GM12878 (cell line): ENCODE measurements around the gene MRPL44. TPM values are rescaled to one million over a fixed set of nuclear protein-coding genes. Genes with fewer than 3 reads are reported as not detected.

Source experiments
- ATAC-seq: fragments of 200-7000 bp; cut with Tn5 transposase; 3 replicates; pipeline ENCODE4 v1.9.1; 2020; ENCODE audit warnings: mild to moderate bottlenecking, moderate library complexity
- BruUV-seq: library from RNA; stranded (reverse); fragments of 400-500 nt; replicated peaks from 2 replicates; lab custom pipeline; 2021; lab: Mats Ljungman, UMichigan
- CTCF ChIA-PET: fragments of 300-600 bp; sonication (Branson Sonifier 250); formaldehyde crosslinking; extraction: SDS; loops from one replicate; lab custom pipeline; 2021; ENCODE audit warnings: inconsistent platforms; lab: Yijun Ruan, JAX
- POLR2A ChIA-PET: fragments of 350-600 bp; formaldehyde crosslinking; extraction: SDS; loops from one replicate; lab custom pipeline; 2021; ENCODE audit warnings: inconsistent platforms; lab: Charles Lee
- RAD21 ChIA-PET: fragments of 300-600 bp; sonication (Branson Sonifier 250); formaldehyde crosslinking; loops from one replicate; lab custom pipeline; 2023; ENCODE audit warnings: antibody characterized with exemption; ENCODE audit not compliant: unreplicated experiment; lab: Charles Lee
- SMC1A ChIA-PET: fragments of 300-600 bp; sonication (Branson Sonifier 250); formaldehyde crosslinking; loops from one replicate; lab custom pipeline; 2023; ENCODE audit not compliant: unreplicated experiment, uncharacterized antibody; lab: Charles Lee
- DNase-seq: peaks from one replicate; pipeline ENCODE4 v3.0.0-alpha.2; 2011; ENCODE audit warnings: low read depth, low spot score
- FAIRE-seq: peaks from 3 replicates; lab custom pipeline; 2011; peaks lifted over from hg19 to GRCh38; lab: Jason Lieb, UNC
- H2AFZ ChIP-seq: 2 replicates; pipeline ENCODE4 v1.6.0; 2011; ENCODE audit warnings: low read depth, low read length, control low read depth; ENCODE audit not compliant: control insufficient read depth
- H3K27ac ChIP-seq: 2 replicates; pipeline ENCODE4 v1.5.1; 2011; ENCODE audit warnings: control low read depth; ENCODE audit not compliant: control insufficient read depth, insufficient read depth
- H3K27me3 ChIP-seq, 2 experiments: replicated peaks in 1 of 2; 2 replicates each; pipeline versions ENCODE4 v1.6.0 to v1.6.1; 2011; ENCODE audit warnings: low read length in 1 of 2; ENCODE audit not compliant: control insufficient read depth in 2 of 2, insufficient read depth in 2 of 2
- H3K36me3 ChIP-seq, 2 experiments: 2 replicates each; pipeline ENCODE4 v1.5.1; 2011; ENCODE audit warnings: low read length in 1 of 2; ENCODE audit not compliant: control insufficient read depth in 2 of 2, insufficient read depth in 2 of 2
- H3K4me1 ChIP-seq: 2 replicates; pipeline ENCODE4 v1.6.1; 2011; ENCODE audit warnings: mild to moderate bottlenecking, low read length, moderate library complexity, mixed read lengths; ENCODE audit not compliant: control insufficient read depth, insufficient read depth
- H3K4me2 ChIP-seq: 2 replicates; pipeline ENCODE4 v1.6.0; 2011; ENCODE audit warnings: control low read depth; ENCODE audit not compliant: control insufficient read depth, insufficient read depth
- H3K4me3 ChIP-seq: fragments of 200-600 bp; sonication (generic); 2 replicates; pipeline ENCODE4 v1.5.1; 2016
- H3K79me2 ChIP-seq: 2 replicates; pipeline ENCODE4 v1.6.0; 2011; ENCODE audit warnings: low read length; ENCODE audit not compliant: control insufficient read depth, insufficient read depth
- H3K9ac ChIP-seq: 2 replicates; pipeline ENCODE4 v1.8.0; 2011; ENCODE audit warnings: low read length, control low read depth, mixed read lengths; ENCODE audit not compliant: control insufficient read depth, insufficient read depth
- H3K9me3 ChIP-seq: replicated peaks from 3 replicates; pipeline ENCODE4 v1.5.1; 2011; ENCODE audit warnings: mild to moderate bottlenecking, low read length; ENCODE audit not compliant: control insufficient read depth, insufficient read depth
- H4K20me1 ChIP-seq: 2 replicates; pipeline ENCODE4 v1.6.0; 2011; ENCODE audit not compliant: control insufficient read depth, insufficient read depth
- BRCA1 ChIP-seq: IDR thresholded peaks from 2 replicates; pipeline ENCODE4 v1.6.1; 2011; ENCODE audit warnings: low read depth, low read length, improper control_type of control experiment
- IKZF1 ChIP-seq: fragments of 450-650 bp; conservative IDR thresholded peaks from 2 replicates; pipeline ENCODE4 v1.6.1; 2017; ENCODE audit warnings: antibody characterized with exemption, mild to moderate bottlenecking
- IRF4 ChIP-seq: IDR thresholded peaks from 2 replicates; pipeline ENCODE4 v1.6.1; 2011; ENCODE audit warnings: low read depth, low read length
- JUNB ChIP-seq: IDR thresholded peaks from 2 replicates; pipeline ENCODE4 v1.6.1; 2016; ENCODE audit warnings: antibody characterized with exemption, mild to moderate bottlenecking
- KAT2A ChIP-seq: conservative IDR thresholded peaks from 2 replicates; pipeline ENCODE4 v1.6.1; 2011; ENCODE audit warnings: low read depth, low read length; ENCODE audit not compliant: control insufficient read depth
- NBN ChIP-seq: fragments of 450-650 bp; IDR thresholded peaks from 2 replicates; pipeline ENCODE4 v1.6.1; 2016
- POLR2AphosphoS2 ChIP-seq: IDR thresholded peaks from 2 replicates; pipeline ENCODE4 v1.6.1; 2011; ENCODE audit warnings: low read depth, mild to moderate bottlenecking, low read length, improper control_type of control experiment, moderate library complexity
- POU2F2 ChIP-seq: IDR thresholded peaks from 3 replicates; pipeline ENCODE4 v1.6.1; 2011; ENCODE audit warnings: low read depth, mild to moderate bottlenecking, low read length, borderline replicate concordance
- PRDM15 ChIP-seq: fragments of 450-650 bp; formaldehyde crosslinking; IDR thresholded peaks from 2 replicates; pipeline ENCODE4 v1.4.0; 2020; ENCODE audit warnings: mild to moderate bottlenecking, moderate library complexity
- SMAD1 ChIP-seq: fragments of 450-650 bp; IDR thresholded peaks from 2 replicates; pipeline ENCODE4 v1.6.1; 2018; ENCODE audit warnings: mild to moderate bottlenecking, low read depth; ENCODE audit not compliant: partially characterized antibody
- USF1 ChIP-seq: IDR thresholded peaks from 2 replicates; pipeline ENCODE4 v1.6.1; 2011; ENCODE audit warnings: borderline replicate concordance, low read depth, mild to moderate bottlenecking, moderate library complexity, mixed read lengths, low read length; ENCODE audit not compliant: insufficient read depth; ENCODE audit errors: extremely low read length
- ZNF384 ChIP-seq: IDR thresholded peaks from 2 replicates; pipeline ENCODE4 v1.6.1; 2012; ENCODE audit warnings: low read depth, mild to moderate bottlenecking, low read length, improper control_type of control experiment, borderline replicate concordance
- WGBS: methylation state at CpG from one replicate; pipeline ENCODE4 v1.1.6; 2016; ENCODE audit warnings: low lambda C conversion rate; ENCODE audit not compliant: insufficient replicate concordance, insufficient coverage; ENCODE audit errors: missing lambda C conversion rate; 5-methylcytosine and 5-hydroxymethylcytosine counted together
- in situ Hi-C: fragments of 300-500 bp; cut with MboI; formaldehyde crosslinking; loops from 9 replicates; pipeline ENCODE4 v1.14.3; 2018; ENCODE audit warnings: mixed read lengths
- intact Hi-C: fragments of 100-400 bp; cut with micrococcal nuclease; formaldehyde crosslinking; loops from one replicate; pipeline ENCODE4 v1.14.2; 2022; ENCODE audit not compliant: unreplicated experiment
- polyA plus RNA-seq, 11 experiments: library from polyadenylated mRNA; depleted of rRNA in 4 of 11; unstranded in 6 of 11; stranded (reverse) in 5 of 11; fragments of >200 nt; fragmentation: Nextera tagmentation in 4 of 11; fragmentation: Illumina TruSeq in 1 of 11; extraction: Ambion mirVana in 4 of 11; extraction: Trizol in 1 of 11; gene quantifications; 1 replicate in 1 of 11; 2 replicates in 10 of 11; pipeline versions ENCODE4 v1.2.1 to v1.2.3, GENCODE V29; 2011 to 2016; ENCODE audit warnings: inconsistent platforms in 2 of 11, missing spikeins in 2 of 11, low read depth in 1 of 11
- total RNA-seq, 4 experiments: library from RNA; depleted of rRNA in 3 of 4; stranded (reverse); fragments of >200 nt in 3 of 4; fragmentation: Illumina TruSeq in 1 of 4; extraction: Trizol in 1 of 4; gene quantifications; 2 replicates each; pipeline versions ENCODE4 v1.2.1 to v1.2.3, GENCODE V29; 2013 to 2021
- TF ChIP-seq, protein P1 (sequence below): fragments of 450-650 bp; IDR thresholded peaks from 2 replicates; pipeline ENCODE4 v1.6.1; 2018; ENCODE audit warnings: borderline replicate concordance, mild to moderate bottlenecking; ENCODE audit not compliant: partially characterized antibody

The MRPL44 gene
- total and polyA plus RNA-seq, 10 of the 15 experiments (the other 5 are each of a cell fraction or from before 2014, with no cell fraction given) = 18.3 to 44.3 (median 37.5) TPM

DNA sequence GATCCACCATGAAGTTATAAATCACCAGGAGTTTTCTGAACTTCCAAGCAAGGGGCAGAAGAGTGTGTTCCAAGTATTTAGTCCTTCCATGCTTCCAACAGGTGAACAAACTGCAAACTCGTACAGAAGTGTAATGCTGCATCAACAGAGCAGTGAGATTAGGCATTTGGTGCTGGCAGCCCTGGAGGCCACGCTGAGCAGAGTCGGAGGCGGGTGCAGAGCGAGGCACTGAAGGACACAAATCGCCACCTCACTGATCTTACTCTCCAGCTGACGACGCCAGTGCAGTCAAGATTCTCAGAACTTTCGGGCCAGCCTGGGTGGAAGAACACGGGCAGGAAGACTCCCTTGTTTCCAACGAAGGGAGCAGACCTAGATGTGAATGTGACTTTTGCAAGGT, 42.6 kb downstream of the MRPL44 start:
- no peak for ATAC-seq
- Histone ChIP-seq H3K4me3 (no peak overlapping the region), H3K9me3 (no peaks in the 10 kb centered on the region), H3K36me3 (no peaks in the 10 kb centered on the region), H3K79me2 (no peaks in the 10 kb centered on the region), H2AFZ (no peak overlapping the region), H3K4me1 (no peaks in the 10 kb centered on the region), H3K27me3 (peaks cover 0 to 4% of the 10 kb centered on the region in 2 experiments; a peak in 3 of 4 replicates), H3K4me2 (no peak overlapping the region), H4K20me1 (no peaks in the 10 kb centered on the region), H3K9ac (no peak overlapping the region), H3K27ac (no peak overlapping the region)
- ChIA-PET RAD21 (no interaction called here), SMC1A (interaction anchor here (1.7 kb wide), 1 partner anchor 30 kb away, joined by 4 read pairs; no protein-coding TSS in a partner anchor), POLR2A (no interaction called here), CTCF (interaction anchor here (1.9 kb wide), 1 partner anchor 29 kb away, joined by 7 read pairs; no protein-coding TSS in a partner anchor)
- no TSS peak for BruUV-seq
- no peak for FAIRE-seq
- in situ Hi-C loops (loop anchor here (25.0 kb wide), 1 partner anchor 637 kb away; no protein-coding TSS in a partner anchor), intact Hi-C loops (no loop called here)
- TF ChIP-seq, protein P1, sequence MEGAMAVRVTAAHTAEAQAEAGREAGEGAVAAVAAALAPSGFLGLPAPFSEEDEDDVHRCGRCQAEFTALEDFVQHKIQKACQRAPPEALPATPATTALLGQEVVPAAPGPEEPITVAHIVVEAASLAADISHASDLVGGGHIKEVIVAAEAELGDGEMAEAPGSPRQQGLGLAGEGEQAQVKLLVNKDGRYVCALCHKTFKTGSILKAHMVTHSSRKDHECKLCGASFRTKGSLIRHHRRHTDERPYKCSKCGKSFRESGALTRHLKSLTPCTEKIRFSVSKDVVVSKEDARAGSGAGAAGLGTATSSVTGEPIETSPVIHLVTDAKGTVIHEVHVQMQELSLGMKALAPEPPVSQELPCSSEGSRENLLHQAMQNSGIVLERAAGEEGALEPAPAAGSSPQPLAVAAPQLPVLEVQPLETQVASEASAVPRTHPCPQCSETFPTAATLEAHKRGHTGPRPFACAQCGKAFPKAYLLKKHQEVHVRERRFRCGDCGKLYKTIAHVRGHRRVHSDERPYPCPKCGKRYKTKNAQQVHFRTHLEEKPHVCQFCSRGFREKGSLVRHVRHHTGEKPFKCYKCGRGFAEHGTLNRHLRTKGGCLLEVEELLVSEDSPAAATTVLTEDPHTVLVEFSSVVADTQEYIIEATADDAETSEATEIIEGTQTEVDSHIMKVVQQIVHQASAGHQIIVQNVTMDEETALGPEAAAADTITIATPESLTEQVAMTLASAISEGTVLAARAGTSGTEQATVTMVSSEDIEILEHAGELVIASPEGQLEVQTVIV = no peak
- TF ChIP-seq IRF4 (no peak), POU2F2 (no peak), POLR2AphosphoS2 (no peak), USF1 (no peak), SMAD1 (no peak), NBN (no peak), ZNF384 (no peak), BRCA1 (no peak), PRDM15 (CRISPR knock-in tag) (no peak), KAT2A (no peak), IKZF1 (no peak), JUNB (no peak)
- 37% methylated on average over 11 of the region's 11 CpGs for WGBS
- no peak for DNase-seq
